GM12878 (cell line): ENCODE measurements around the gene IFI35. TPM values are rescaled to one million over a fixed set of nuclear protein-coding genes. Genes with fewer than 3 reads are reported as not detected.
"Not testable (repeated sequence)": the region's sequence is repeated elsewhere in the genome, so short reads cannot be mapped to it uniquely, and the experiment has no call there.

ENCODE experiments used
- ATAC-seq: fragments of 200-7000 bp; cut with Tn5 transposase; 3 replicates; pipeline ENCODE4 v1.9.1; 2020; ENCODE audit warnings: mild to moderate bottlenecking, moderate library complexity
- BruUV-seq: library from RNA; stranded (reverse); fragments of 400-500 nt; replicated peaks from 2 replicates; lab custom pipeline; 2021; lab: Mats Ljungman, UMichigan
- CTCF ChIA-PET: fragments of 300-600 bp; sonication (Branson Sonifier 250); formaldehyde crosslinking; extraction: SDS; loops from one replicate; lab custom pipeline; 2021; ENCODE audit warnings: inconsistent platforms; lab: Yijun Ruan, JAX
- POLR2A ChIA-PET: fragments of 350-600 bp; formaldehyde crosslinking; extraction: SDS; loops from one replicate; lab custom pipeline; 2021; ENCODE audit warnings: inconsistent platforms; lab: Charles Lee
- RAD21 ChIA-PET: fragments of 300-600 bp; sonication (Branson Sonifier 250); formaldehyde crosslinking; loops from one replicate; lab custom pipeline; 2023; ENCODE audit warnings: antibody characterized with exemption; ENCODE audit not compliant: unreplicated experiment; lab: Charles Lee
- SMC1A ChIA-PET: fragments of 300-600 bp; sonication (Branson Sonifier 250); formaldehyde crosslinking; loops from one replicate; lab custom pipeline; 2023; ENCODE audit not compliant: unreplicated experiment, uncharacterized antibody; lab: Charles Lee
- DNase-seq: peaks from one replicate; pipeline ENCODE4 v3.0.0-alpha.2; 2011; ENCODE audit warnings: low read depth, low spot score
- FAIRE-seq: peaks from 3 replicates; lab custom pipeline; 2011; peaks lifted over from hg19 to GRCh38; lab: Jason Lieb, UNC
- H2AFZ ChIP-seq: 2 replicates; pipeline ENCODE4 v1.6.0; 2011; ENCODE audit warnings: low read depth, low read length, control low read depth; ENCODE audit not compliant: control insufficient read depth
- H3K27ac ChIP-seq: 2 replicates; pipeline ENCODE4 v1.5.1; 2011; ENCODE audit warnings: control low read depth; ENCODE audit not compliant: control insufficient read depth, insufficient read depth
- H3K27me3 ChIP-seq, 2 experiments: replicated peaks in 1 of 2; 2 replicates each; pipeline versions ENCODE4 v1.6.0 to v1.6.1; 2011; ENCODE audit warnings: low read length in 1 of 2; ENCODE audit not compliant: control insufficient read depth in 2 of 2, insufficient read depth in 2 of 2
- H3K36me3 ChIP-seq, 2 experiments: 2 replicates each; pipeline ENCODE4 v1.5.1; 2011; ENCODE audit warnings: low read length in 1 of 2; ENCODE audit not compliant: control insufficient read depth in 2 of 2, insufficient read depth in 2 of 2
- H3K4me1 ChIP-seq: 2 replicates; pipeline ENCODE4 v1.6.1; 2011; ENCODE audit warnings: mild to moderate bottlenecking, low read length, moderate library complexity, mixed read lengths; ENCODE audit not compliant: control insufficient read depth, insufficient read depth
- H3K4me2 ChIP-seq: 2 replicates; pipeline ENCODE4 v1.6.0; 2011; ENCODE audit warnings: control low read depth; ENCODE audit not compliant: control insufficient read depth, insufficient read depth
- H3K4me3 ChIP-seq: fragments of 200-600 bp; sonication (generic); 2 replicates; pipeline ENCODE4 v1.5.1; 2016
- H3K79me2 ChIP-seq: 2 replicates; pipeline ENCODE4 v1.6.0; 2011; ENCODE audit warnings: low read length; ENCODE audit not compliant: control insufficient read depth, insufficient read depth
- H3K9ac ChIP-seq: 2 replicates; pipeline ENCODE4 v1.8.0; 2011; ENCODE audit warnings: low read length, control low read depth, mixed read lengths; ENCODE audit not compliant: control insufficient read depth, insufficient read depth
- H3K9me3 ChIP-seq: replicated peaks from 3 replicates; pipeline ENCODE4 v1.5.1; 2011; ENCODE audit warnings: mild to moderate bottlenecking, low read length; ENCODE audit not compliant: control insufficient read depth, insufficient read depth
- H4K20me1 ChIP-seq: 2 replicates; pipeline ENCODE4 v1.6.0; 2011; ENCODE audit not compliant: control insufficient read depth, insufficient read depth
- RBBP5 ChIP-seq: fragments of 200-600 bp; sonication (generic); conservative IDR thresholded peaks from 2 replicates; pipeline ENCODE4 v1.6.1; 2016
- WGBS: methylation state at CpG from one replicate; pipeline ENCODE4 v1.1.6; 2016; ENCODE audit warnings: low lambda C conversion rate; ENCODE audit not compliant: insufficient replicate concordance, insufficient coverage; ENCODE audit errors: missing lambda C conversion rate; 5-methylcytosine and 5-hydroxymethylcytosine counted together
- in situ Hi-C: fragments of 300-500 bp; cut with MboI; formaldehyde crosslinking; loops from 9 replicates; pipeline ENCODE4 v1.14.3; 2018; ENCODE audit warnings: mixed read lengths
- intact Hi-C: fragments of 100-400 bp; cut with micrococcal nuclease; formaldehyde crosslinking; loops from one replicate; pipeline ENCODE4 v1.14.2; 2022; ENCODE audit not compliant: unreplicated experiment
- polyA plus RNA-seq, 11 experiments: library from polyadenylated mRNA; depleted of rRNA in 4 of 11; unstranded in 6 of 11; stranded (reverse) in 5 of 11; fragments of >200 nt; fragmentation: Nextera tagmentation in 4 of 11; fragmentation: Illumina TruSeq in 1 of 11; extraction: Ambion mirVana in 4 of 11; extraction: Trizol in 1 of 11; gene quantifications; 1 replicate in 1 of 11; 2 replicates in 10 of 11; pipeline versions ENCODE4 v1.2.1 to v1.2.3, GENCODE V29; 2011 to 2016; ENCODE audit warnings: inconsistent platforms in 2 of 11, missing spikeins in 2 of 11, low read depth in 1 of 11
- total RNA-seq, 4 experiments: library from RNA; depleted of rRNA in 3 of 4; stranded (reverse); fragments of >200 nt in 3 of 4; fragmentation: Illumina TruSeq in 1 of 4; extraction: Trizol in 1 of 4; gene quantifications; 2 replicates each; pipeline versions ENCODE4 v1.2.1 to v1.2.3, GENCODE V29; 2013 to 2021
- TF ChIP-seq, protein P1 (sequence below): IDR thresholded peaks from 2 replicates; pipeline ENCODE4 v1.6.1; 2011; ENCODE audit warnings: mild to moderate bottlenecking, low read depth, low read length, moderate library complexity; ENCODE audit not compliant: insufficient replicate concordance

The IFI35 gene
- total and polyA plus RNA-seq, 10 of the 15 experiments (the other 5 are each of a cell fraction or from before 2014, with no cell fraction given), result 18.4 to 92.2 (median 65.3) TPM

DNA sequence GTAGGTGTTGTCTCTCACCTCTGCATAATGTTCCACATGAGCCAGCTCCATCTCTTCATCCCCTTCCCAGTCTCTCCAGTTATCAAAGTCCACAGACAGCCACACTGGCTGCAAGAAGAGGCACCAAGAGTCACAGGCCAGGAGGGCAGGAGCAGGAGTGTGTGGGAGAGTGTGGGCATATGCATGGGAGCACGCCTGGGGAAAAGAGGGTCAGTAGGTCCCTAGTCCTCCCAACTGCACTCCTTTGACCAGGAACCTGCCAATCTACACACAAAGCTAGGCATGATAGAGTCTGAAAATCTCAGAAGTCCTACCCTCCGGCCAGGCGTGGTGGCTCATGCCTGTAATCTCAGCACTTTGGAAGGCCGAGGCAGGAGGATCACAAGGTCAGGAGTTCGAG lies 35.0 kb upstream of the IFI35 start:
- BruUV-seq, result no TSS peak
- Histone ChIP-seq H3K9ac (no peak overlapping the region), H3K27me3 (no peaks in the 10 kb centered on the region), H3K27ac (no peak overlapping the region), H3K4me2 (no peak overlapping the region), H2AFZ (no peak overlapping the region), H4K20me1 (no peaks in the 10 kb centered on the region), H3K79me2 (no peaks in the 10 kb centered on the region), H3K9me3 (no peaks in the 10 kb centered on the region), H3K36me3 (no peaks in the 10 kb centered on the region), H3K4me3 (no peak overlapping the region), H3K4me1 (no peaks in the 10 kb centered on the region)
- 58% methylated on average over 5 of the region's 5 CpGs for WGBS
- SMC1A ChIA-PET, result no interaction called here
- ATAC-seq (no peak), DNase-seq (no peak), FAIRE-seq (no peak)
- RAD21 ChIA-PET, result no interaction called here
- in situ Hi-C loops (no loop called here), intact Hi-C loops (no loop called here)
- POLR2A ChIA-PET, result interaction anchor here (0.7 kb wide), 1 partner anchor 236 kb away, joined by 6 read pairs; no protein-coding TSS in a partner anchor
- no peak for TF ChIP-seq RBBP5
- TF ChIP-seq, protein P1, sequence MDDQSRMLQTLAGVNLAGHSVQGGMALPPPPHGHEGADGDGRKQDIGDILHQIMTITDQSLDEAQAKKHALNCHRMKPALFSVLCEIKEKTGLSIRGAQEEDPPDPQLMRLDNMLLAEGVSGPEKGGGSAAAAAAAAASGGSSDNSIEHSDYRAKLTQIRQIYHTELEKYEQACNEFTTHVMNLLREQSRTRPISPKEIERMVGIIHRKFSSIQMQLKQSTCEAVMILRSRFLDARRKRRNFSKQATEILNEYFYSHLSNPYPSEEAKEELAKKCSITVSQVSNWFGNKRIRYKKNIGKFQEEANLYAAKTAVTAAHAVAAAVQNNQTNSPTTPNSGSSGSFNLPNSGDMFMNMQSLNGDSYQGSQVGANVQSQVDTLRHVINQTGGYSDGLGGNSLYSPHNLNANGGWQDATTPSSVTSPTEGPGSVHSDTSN, result no peak
- CTCF ChIA-PET, result no interaction called here

- H2AFZ ChIP-seq, SMC1A ChIA-PET, CTCF ChIA-PET, DNase-seq, H3K27ac ChIP-seq, H3K4me2 ChIP-seq, ATAC-seq, BruUV-seq, H4K20me1 ChIP-seq, H3K9me3 ChIP-seq, H3K79me2 ChIP-seq, intact Hi-C loops, in situ Hi-C loops, H3K9ac ChIP-seq, H3K4me1 ChIP-seq, H3K4me3 ChIP-seq, FAIRE-seq, H3K27me3 ChIP-seq, H3K36me3 ChIP-seq, RAD21 ChIA-PET: not testable (repeated sequence)
- WGBS, result 85% methylated on average over 6 of the region's 18 CpGs
- POLR2A ChIA-PET, result interaction anchor here (0.6 kb wide), 1 partner anchor 249 kb away, joined by 3 read pairs; no protein-coding TSS in a partner anchor
These were observed 33.3 kb upstream of the IFI35 start for GRCh38 chr17:42973323-42973722.
